HepG2 (cell line): ENCODE data around the gene NCOA6.

ENCODE experiments used
- CBFB ChIP-seq: sonication (generic); formaldehyde crosslinking; IDR thresholded peaks from 2 replicates; pipeline ENCODE4 v1.4.0; 2020; ENCODE audit warnings: missing genetic modification reagents
- CREB1 ChIP-seq, 2 experiments: fragments of 450-650 bp in 1 of 2; IDR thresholded peaks; 2 replicates each; pipeline ENCODE4 v1.6.1; 2016 to 2017; ENCODE audit warnings: control low read depth in 1 of 2, mild to moderate bottlenecking in 1 of 2, missing compliant biosample characterization in 1 of 2, missing genetic modification characterization in 1 of 2
- CTCF ChIP-seq: sonication (generic); formaldehyde crosslinking; IDR thresholded peaks from 2 replicates; pipeline ENCODE4 v1.5.0; 2020; ENCODE audit warnings: mild to moderate bottlenecking, missing genetic modification reagents, moderate library complexity
- FOSL2 ChIP-seq: sonication (generic); formaldehyde crosslinking; IDR thresholded peaks from 2 replicates; pipeline ENCODE4 v1.4.0; 2020; ENCODE audit warnings: missing genetic modification reagents
- FOXK1 ChIP-seq: sonication (generic); formaldehyde crosslinking; IDR thresholded peaks from 2 replicates; pipeline ENCODE4 v1.4.0; 2020; ENCODE audit warnings: low read depth, missing genetic modification reagents, borderline replicate concordance
- HDAC2 ChIP-seq: sonication (generic); formaldehyde crosslinking; IDR thresholded peaks from 2 replicates; pipeline ENCODE4 v1.4.0; 2020; ENCODE audit warnings: missing genetic modification reagents
- MAFK ChIP-seq, 2 experiments: IDR thresholded peaks in 1 of 2; conservative IDR thresholded peaks in 1 of 2; 2 replicates each; pipeline ENCODE4 v1.6.1; 2011; ENCODE audit warnings: improper control_type of control experiment in 2 of 2, low read length in 2 of 2
- PITX1 ChIP-seq: sonication (generic); formaldehyde crosslinking; IDR thresholded peaks from 2 replicates; pipeline ENCODE4 v1.5.1; 2020; ENCODE audit warnings: mild to moderate bottlenecking, missing genetic modification reagents
- ZBTB3 ChIP-seq: sonication (generic); formaldehyde crosslinking; IDR thresholded peaks from 2 replicates; pipeline ENCODE4 v1.4.0; 2020; ENCODE audit warnings: low read depth, mild to moderate bottlenecking, moderate library complexity, missing genetic modification reagents, borderline replicate concordance
- ZFY ChIP-seq: sonication (generic); formaldehyde crosslinking; IDR thresholded peaks from 2 replicates; pipeline ENCODE4 v1.4.0; 2020; ENCODE audit warnings: missing genetic modification reagents

- no peak for TF ChIP-seq CTCF (CRISPR knock-in tag)
- TF ChIP-seq FOXK1 (CRISPR knock-in tag): no peak
- TF ChIP-seq FOSL2 (CRISPR knock-in tag): no peak
- TF ChIP-seq ZBTB3 (CRISPR knock-in tag): no peak
- no peak for TF ChIP-seq CBFB (CRISPR knock-in tag)
- no peak for TF ChIP-seq CREB1 (IDR thresholded peaks at IDR 0.05)
- TF ChIP-seq CREB1 (CRISPR knock-in tag; IDR thresholded peaks at IDR 0.05): no peak
- no peak for TF ChIP-seq PITX1 (CRISPR knock-in tag)
- TF ChIP-seq MAFK (conservative IDR thresholded peaks at IDR 0.05 in 1 of 2, IDR thresholded peaks at IDR 0.05 in 1 of 2; ENCODE audit: low read length in 2 of 2): no peak
- TF ChIP-seq ZFY (CRISPR knock-in tag): no peak
- no peak for TF ChIP-seq HDAC2 (CRISPR knock-in tag)
Measured at GRCh38 chr20:34710861-34711574, 114.4 kb downstream of the NCOA6 start.
